ENCODE measurements around the gene SIL1.

SIL1 gene

DNA sequence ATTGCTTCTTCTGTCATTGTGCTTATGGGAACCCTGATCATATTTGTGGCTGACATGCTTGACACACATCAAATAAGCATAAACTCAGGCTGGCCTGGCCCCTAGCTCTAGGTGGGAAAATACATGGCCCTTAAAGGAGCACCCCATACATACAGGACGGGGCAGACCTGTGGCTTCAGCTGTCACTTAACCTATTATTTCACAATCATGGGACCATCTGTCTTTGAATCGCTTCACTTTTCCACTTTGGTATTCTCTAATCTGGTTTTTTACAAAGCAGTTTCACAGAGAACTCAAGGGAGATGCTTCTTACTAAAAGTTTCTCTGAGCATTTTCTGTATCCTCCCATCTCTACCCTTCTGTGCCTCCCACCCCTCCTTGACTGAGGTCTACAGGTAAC is 288.4 kb downstream of the SIL1 start:
- no peak for DNase-seq

DNA sequence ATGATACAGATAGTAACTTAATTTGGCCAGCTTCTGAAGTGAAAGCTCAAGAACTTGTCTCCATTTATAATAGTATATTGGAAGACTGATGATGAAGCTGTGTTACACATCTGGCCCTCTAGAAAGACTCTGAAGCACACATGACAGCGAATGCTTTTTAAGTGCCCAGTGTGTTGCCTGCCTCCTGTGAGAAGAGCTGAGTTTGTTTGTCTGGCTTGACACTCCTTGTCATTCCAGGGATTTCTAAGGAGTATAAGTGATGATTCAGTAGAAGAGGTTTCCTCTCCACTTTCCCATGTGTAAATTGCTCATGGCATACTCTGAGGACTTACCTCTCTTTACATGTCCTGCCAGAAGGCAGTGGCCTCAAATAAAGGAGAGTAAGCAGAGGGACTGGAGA is 292.6 kb downstream of the SIL1 start:
- DNase-seq: no peak

DNA sequence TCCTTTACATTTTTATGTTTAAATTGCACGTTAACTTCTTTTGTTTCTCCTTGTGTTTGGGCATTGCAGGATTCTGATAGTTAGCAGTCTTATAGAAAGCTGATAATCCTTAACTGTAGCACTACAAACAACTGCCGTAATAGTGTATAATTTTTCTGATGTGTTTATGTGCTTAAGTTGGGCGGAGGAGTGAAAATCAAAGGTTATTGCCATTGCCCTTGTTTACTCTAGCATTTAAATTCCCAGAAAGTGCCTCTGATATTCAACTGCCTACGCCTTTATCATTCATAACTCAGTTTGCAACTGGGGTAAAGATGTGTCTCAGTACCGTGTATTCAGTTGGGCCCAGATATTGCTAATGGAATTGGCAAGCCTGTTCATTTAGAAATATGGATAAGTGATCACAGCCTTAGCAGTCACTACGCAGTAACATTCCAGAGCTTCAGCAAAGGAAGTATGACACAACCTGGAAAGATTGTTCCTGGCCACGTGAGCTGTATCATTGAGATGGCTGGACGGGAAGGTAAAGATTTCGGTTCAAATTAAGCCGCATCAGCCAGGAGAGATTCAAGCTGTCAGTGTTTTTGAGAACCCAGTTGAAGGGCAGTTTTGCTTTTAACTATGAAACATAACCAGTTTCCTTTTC is 294.9 kb downstream of the SIL1 start:
- no peak for DNase-seq

DNA sequence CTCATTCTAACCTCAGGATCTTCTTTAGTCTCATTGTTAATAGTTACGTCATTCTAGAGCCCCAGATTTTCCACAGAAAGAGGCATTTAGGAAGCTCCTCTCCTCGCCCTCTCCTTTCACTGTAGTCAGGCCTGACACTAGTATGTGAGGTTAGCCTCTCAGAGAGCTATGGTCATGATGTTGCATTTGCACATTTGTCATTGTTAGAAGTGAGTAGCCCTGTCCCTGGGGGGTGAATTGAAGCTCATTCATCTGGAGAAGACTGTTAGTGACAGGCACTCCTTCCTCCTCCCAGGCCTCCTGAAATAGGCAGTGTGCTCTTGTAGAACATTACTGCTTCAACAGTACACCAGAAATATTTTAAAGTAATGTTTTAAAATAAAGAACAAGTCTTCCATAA is 296.5 kb downstream of the SIL1 start:
- DNase-seq: no peak

DNA sequence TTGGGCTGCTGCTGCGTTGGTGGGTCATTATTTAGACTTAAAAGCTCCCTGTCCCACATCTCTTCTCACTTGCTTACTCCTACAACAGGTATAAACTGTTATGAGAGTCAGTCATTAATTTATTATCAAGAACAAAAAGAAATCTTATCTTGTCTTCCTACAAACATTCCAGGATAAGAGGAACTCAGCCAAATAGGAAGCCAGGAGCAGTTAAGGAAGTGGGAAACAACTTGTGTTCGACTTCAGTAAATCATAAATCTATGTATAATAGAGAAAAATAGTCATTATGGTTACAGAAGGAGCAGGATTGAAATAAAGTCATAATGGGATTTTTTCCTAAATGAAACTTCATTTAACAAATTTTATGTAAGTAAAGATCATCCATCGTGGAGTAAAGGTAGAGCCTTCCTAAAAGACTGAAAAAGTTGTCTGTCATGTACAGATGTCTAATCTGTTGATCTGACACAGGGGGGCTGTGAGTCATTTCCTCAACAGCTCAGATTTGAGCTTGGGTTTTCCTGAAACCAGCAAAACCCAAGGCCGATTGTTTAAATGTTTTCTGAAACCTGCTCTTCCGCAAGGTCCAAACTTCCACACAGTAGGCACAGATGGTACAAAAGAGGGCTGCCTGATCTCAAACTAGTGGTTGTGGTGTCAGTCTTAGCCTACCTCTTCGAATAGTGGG is 297.7 kb downstream of the SIL1 start:
- DNase-seq: no peak

DNA sequence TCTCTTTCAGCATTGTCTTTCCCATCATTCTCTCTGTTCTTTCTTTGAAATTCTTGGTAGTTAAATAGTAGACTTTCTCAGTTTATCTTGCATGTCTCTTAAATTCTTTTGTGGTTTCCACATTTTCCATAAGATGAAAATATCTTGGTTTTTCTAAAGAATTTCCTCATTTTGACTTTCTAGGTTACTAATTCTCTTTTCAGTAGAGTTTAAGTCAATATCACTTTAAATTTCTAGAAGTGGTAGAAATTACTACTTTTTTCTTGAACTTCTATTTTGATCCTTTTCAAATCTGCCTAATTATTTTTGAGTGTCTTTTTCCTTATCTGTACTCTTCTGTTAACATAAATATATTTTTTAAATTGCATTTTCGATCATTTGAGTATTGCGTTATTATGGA is 299.4 kb downstream of the SIL1 start:
- DNase-seq: no peak

DNA sequence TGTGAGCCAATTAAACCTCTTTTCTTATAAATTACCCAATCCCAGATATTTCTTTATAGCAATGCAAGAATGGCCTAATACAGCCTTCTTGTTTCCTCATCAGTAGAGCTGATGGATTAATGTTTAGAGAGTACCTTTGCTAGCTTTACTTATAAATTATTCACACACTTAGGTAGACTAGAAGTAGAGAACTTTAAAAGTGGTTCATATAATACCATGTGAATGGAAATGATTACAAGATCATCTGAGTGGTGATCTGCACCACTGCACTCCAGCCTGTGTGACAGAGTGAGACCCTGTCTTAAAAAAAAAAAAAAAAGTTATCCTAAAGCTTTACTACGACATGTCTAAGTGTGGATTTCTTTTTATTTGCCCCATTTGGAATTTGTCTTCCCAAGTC is 299.9 kb downstream of the SIL1 start:
- DNase-seq: no peak

Measured in activated naive CD4-positive, alpha-beta T cell treated with Interleukin-2 at 50 U/mL for 16 hours (primary cell).